Epithelial cell of proximal tubule (primary cell): ENCODE data around the gene WDR45B. TPM values are rescaled to one million over a fixed set of nuclear protein-coding genes. Genes with fewer than 3 reads are reported as not detected.
"Not testable (repeated sequence)": the region's sequence is repeated elsewhere in the genome, so short reads cannot be mapped to it uniquely, and the experiment has no call there.

Experiments used
- DNase-seq: peaks from one replicate; pipeline ENCODE4 v3.0.0-alpha.2; 2011; ENCODE audit warnings: low read depth
- H3K4me3 ChIP-seq: 2 replicates; pipeline ENCODE4 v1.5.1; 2011; ENCODE audit warnings: low read depth, mild to moderate bottlenecking, low read length
- CTCF ChIP-seq: conservative IDR thresholded peaks from 2 replicates; pipeline ENCODE4 v1.5.1; 2012; ENCODE audit warnings: low read depth, mild to moderate bottlenecking, low read length
- total RNA-seq: library from RNA; depleted of rRNA; stranded (reverse); fragments of >200 nt; gene quantifications from 2 replicates; pipeline ENCODE4 v1.2.3, GENCODE V29; 2015

Gene WDR45B
- total RNA-seq, 1 donor from 2014 or later, result 81.3 TPM

DNA sequence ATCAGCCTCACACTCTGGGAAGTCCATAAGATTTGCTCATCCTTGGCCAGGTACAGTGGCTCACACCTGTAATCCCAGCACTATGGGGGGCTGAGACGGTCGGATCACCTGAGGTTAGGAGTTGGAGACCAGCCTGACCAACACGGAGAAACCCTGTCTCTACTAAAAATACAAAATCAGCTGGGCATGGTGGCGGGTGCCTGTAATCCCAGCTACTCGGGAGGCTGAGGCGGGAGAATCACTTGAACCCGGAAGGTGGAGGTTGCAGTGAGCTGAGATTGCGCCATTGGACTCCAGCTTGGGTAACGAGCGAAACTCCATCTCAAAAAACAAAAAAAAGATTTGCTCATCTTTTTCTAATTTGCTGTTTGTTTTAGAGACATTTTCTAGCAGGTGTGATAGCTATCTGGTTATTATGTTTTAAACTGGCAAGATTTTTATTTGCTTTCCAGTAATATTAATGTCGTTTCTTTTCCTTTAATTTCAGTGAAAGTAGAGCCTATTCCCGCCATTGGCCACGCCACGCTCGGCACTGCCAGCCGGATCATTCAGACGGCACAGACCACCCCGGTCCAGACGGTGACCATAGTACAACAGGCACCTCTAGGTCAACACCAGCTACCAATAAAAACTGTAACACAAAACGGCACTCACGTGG, 61.5 kb downstream of the WDR45B start:
- TF ChIP-seq CTCF, result no peak
- DNase-seq, result no peak
- H3K4me3 ChIP-seq, result no peak overlapping the region

- DNase-seq, result not testable (repeated sequence)
Measured at GRCh38 chr17:82585935-82586575, 62.2 kb downstream of the WDR45B start.

GRCh38 chr17:82583720-82584234, 64.5 kb downstream of the WDR45B start:
- no peak for DNase-seq
- no peak for TF ChIP-seq CTCF
- no peak overlapping the region for H3K4me3 ChIP-seq

More at GRCh38 chr17:82585935-82586575, 62.2 kb downstream of the WDR45B start:
- H3K4me3 ChIP-seq, result not testable (repeated sequence)

GRCh38 chr17:82582709-82583108, 65.5 kb downstream of the WDR45B start:
- H3K4me3 ChIP-seq, result no peak overlapping the region
- no peak for TF ChIP-seq CTCF
- DNase-seq, result no peak

DNA sequence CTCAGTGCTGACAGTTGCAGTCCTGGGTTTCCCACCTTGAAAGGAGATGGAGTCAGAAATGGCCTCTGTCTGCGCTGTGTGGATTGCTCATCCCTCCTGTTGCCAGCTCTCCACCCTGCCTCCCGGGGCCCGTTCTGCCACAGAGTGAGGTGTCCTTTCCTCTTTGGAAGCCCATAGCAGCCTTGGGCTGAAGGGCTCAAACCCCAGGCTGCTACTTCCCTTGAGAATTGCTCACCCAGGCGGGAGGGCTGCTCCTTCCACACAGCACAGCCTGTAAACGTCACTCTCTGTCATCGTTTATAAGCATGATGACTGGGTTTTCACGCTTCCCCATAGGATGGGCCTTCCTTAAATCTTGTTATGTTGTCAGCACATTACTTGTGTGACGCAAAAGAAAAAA, 66.0 kb downstream of the WDR45B start:
- no peak for TF ChIP-seq CTCF
- DNase-seq, result no peak
- H3K4me3 ChIP-seq, result no peak overlapping the region

DNA sequence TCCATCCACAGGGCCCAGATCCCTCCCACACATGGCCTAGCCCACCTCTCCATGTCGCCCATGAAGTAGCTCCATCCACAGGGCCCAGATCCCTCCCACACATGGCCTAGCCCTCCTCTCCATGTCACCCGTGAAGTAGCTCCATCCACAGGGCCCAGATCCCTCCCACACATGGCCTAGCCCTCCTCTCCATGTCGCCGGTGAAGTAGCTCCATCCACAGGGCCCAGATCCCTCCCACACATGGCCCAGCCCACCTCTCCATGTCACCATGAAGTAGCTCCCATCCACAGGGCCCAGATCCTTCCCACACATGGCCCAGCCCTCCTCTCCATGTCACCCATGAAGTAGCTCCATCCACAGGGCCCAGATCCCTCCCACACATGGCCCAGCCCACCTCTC, 68.3 kb downstream of the WDR45B start:
- not testable (repeated sequence) for H3K4me3 ChIP-seq

GRCh38 chr17:82577300-82577699, 70.9 kb downstream of the WDR45B start:
- H3K4me3 ChIP-seq, result no peak overlapping the region
- DNase-seq, result no peak
- no peak for TF ChIP-seq CTCF

More for the DNA sequence above, 68.3 kb downstream of the WDR45B start:
- not testable (repeated sequence) for DNase-seq

DNA sequence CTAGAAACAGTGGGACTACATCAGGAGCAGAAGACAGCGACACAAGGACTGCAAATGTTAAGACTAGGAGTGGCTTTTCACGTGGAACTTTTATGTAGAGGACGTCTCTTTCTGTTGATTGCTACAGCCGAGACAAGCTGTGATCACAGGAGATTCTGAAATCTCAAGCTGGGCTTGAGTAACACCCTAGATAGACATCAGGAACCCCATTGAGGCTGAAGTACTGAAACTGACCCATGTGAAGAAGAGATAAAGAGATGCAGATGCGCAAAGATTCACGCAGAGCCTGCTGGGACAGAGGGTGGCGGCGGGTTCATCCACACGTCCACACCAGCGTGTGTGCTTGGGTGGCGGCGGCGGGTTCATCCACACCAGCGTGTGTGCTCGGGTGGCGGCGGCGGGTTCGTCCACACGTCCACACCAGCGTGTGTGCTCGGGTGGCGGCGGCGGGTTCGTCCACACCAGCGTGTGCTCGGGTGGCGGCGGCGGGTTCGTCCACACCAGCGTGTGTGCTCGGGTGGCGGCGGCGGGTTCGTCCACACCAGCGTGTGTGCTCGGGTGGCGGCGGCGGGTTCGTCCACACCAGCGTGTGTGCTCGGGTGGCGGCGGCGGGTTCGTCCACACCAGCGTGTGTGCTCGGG, 72.5 kb downstream of the WDR45B start:
- DNase-seq, H3K4me3 ChIP-seq: not testable (repeated sequence)
